DMS153 treated with DMSO at 0.1 percent for 48 hours (cell line): ENCODE results near the gene SCYGR5.
"Not testable (repeated sequence)": the region's sequence is repeated elsewhere in the genome, so short reads cannot be mapped to it uniquely, and the experiment has no call there.

Experiments
- DNase-seq: peaks from one replicate; lab custom pipeline; 2025; ENCODE audit not compliant: unreplicated experiment; lab: John Stamatoyannopoulos, UW

The SCYGR5 gene, protein sequence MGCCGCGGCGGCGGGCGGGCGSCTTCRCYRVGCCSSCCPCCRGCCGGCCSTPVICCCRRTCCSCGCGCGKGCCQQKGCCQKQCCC

DNA sequence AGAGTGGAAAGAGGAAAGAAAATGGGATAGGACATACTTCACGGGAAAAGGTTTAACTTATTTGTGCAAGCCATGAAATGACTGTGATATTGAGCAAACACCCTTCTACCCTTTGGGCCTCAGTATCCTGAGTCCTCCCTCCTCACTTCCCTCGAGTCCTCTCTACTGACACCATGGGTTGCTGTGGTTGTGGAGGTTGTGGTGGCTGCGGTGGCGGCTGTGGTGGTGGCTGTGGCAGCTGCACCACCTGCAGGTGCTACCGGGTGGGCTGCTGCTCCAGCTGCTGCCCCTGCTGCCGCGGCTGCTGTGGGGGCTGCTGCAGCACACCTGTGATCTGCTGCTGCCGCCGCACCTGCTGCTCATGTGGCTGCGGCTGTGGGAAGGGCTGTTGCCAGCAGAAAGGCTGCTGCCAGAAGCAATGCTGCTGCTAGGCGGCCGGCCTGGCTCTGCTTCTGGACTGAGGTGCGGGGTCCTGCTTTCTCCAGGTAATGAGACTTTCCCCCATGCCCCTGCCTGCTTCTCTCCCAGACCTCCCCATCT, at the start of gene SCYGR5:
SCYGR5 (plus strand) TSS at position 174 of the 540 bp plus-strand sequence; CDS start at position 174, 0 bp downstream.
- DNase-seq = not testable (repeated sequence)

DNA sequence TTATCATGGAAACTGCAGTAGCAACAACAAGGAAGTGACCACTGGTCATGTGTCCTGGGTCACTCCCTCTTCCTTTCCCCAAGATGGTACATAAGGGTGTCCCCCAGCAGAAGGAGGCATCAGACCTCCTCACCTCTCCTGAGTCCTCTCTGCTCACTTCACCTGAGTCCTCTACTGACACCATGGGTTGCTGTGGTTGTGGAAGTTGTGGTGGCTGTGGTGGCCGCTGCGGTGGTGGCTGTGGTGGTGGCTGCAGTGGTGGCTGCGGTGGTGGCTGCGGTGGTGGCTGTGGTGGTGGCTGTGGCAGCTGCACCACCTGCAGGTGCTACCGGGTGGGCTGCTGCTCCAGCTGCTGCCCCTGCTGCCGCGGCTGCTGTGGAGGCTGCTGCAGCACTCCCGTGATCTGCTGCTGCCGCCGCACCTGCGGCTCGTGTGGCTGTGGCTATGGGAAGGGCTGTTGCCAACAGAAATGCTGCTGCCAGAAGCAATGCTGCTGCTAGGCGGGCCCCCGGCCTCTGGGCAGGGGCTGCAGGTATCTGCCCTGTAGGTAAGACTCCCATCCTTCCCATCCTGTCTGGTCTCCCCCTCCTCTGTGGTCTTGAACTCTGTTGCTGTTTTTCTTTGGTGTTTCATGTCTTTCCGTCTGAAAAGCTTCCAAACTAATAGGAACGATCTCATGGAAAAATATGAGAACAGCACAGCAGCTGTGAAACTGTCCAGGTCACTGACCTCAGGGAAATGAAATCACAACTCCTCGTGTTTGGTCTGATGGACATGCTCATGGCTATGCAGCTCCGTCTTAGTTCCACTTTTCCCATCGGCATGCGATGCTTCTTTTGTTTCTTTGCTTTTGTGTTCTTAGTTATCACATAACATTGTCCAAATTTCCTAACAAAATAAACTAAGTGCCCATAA, 49.0 kb upstream of the SCYGR5 start, which contains the start of gene SCYGR4:
SCYGR4 (plus strand) TSS at position 183 of the 915 bp plus-strand sequence; CDS start at position 183, 0 bp downstream.
- no peak for DNase-seq

- no peak for DNase-seq
These were observed 43.4 kb upstream of the SCYGR5 start for GRCh38 chr2:227623226-227623625.

- DNase-seq = no peak
These were observed 41.2 kb upstream of the SCYGR5 start for GRCh38 chr2:227625420-227625819.

DNA sequence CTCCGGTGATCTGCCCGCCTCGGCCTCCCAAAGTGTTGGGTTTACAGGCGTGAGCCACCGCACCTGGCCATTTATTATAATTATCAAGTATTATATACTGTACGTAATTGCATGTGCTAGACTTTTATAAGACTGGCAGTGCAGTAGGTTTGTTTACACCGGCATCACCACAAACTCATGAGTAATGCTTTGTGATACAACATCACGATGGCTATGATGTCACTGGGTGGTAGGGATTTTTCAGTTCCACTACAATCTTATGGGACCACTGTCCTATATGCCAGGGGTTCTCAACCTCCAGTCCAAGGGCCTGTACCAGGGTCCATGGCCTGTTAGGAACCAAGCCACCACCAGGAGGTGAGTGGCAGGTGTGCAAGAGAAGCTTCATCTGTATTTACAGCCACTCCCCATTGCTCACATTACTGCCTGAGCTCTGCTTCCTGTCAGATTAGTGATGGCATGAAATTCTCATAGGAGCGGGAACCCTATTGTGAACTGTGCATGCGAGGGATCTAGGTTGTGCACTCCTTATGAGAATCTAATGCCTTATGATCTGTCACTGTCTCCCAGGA, 39.9 kb upstream of the SCYGR5 start:
- no peak for DNase-seq

DNA sequence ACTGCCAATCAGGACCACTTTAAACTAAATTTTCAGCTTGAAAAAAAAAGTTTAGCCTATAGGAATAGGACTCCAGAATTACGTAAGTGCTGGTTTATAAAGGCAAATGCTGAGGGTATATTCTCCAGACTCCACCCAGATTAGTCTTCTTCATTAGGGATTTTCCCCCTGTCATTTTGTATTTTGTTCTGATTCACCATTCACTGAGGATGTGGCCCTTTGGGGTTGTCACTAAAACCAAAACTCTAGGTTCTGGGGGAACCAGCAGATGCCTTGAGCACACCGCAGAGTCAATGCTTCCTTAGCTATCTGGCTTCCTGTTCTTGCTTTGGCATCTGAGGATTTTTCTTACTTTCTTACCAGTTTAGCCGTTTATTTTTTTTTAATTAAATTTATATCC, 38.8 kb upstream of the SCYGR5 start:
- no peak for DNase-seq

GRCh38 chr2:227629435-227629834, 37.2 kb upstream of the SCYGR5 start:
- no peak for DNase-seq

GRCh38 chr2:227630322-227630721, 36.3 kb upstream of the SCYGR5 start:
- DNase-seq = no peak

GRCh38 chr2:227632827-227633226, 33.8 kb upstream of the SCYGR5 start:
- DNase-seq = no peak

- DNase-seq = no peak
These were observed 32.4 kb upstream of the SCYGR5 start for GRCh38 chr2:227634201-227634600.

DNA sequence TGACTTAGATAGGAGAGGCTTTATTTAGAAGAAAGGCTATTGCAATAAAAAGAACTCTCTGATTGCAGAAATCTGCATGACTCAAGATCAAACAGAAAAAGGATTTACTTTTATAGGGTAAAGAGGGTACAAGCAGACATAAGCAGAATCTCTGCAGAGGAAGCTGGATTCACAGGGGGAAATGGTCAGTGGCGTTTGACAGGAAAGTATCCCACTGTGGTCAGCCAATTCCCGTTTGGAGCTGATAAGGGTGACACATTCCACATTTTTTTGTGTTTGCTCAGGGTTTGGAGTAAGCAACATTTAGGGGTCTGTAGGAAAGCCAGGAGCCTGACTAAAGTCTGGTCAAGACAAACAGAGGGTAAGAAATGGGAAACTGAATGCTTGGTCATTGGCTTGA, 23.9 kb upstream of the SCYGR5 start:
- DNase-seq = no peak

- DNase-seq = no peak
These were observed 22.5 kb upstream of the SCYGR5 start for GRCh38 chr2:227643990-227644551.

DNA sequence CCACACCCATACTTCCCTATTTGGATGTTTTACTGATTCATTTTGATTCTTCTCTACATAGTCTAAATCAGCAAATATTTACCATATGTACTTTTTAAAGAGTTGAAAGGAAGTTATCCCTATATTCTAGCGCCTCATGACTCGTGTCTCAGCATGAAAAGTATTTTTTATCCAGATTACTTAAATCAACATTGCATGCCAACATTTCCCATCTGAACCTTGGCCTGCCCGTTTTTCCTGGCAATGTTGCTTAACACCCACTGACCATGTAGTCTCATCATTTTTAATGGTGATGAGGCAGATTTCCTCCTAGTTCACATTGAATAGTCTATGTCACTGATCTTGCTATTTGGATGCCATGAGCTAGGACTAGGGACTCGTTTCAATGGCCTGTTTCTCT, 13.2 kb upstream of the SCYGR5 start:
- DNase-seq = no peak

DNA sequence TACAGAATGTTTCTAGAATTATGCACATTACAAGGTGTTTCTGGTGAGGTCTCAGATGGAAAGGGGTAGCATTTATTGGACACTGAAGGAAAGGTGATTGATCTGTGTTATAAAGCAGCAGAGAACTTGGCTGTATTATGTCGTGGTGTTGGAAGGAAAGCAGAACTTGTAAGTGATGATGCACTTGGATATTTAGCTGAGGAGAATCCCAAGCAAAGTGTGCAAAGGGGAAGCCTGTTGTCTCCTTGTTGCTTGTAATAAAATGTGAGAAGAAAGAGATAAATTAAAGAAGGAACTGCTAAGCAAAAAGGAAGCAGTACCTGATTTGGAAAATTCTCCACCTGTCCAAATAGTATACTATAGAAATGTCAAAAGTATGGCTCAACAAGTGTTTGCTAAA, 12.2 kb upstream of the SCYGR5 start:
- no peak for DNase-seq

DNA sequence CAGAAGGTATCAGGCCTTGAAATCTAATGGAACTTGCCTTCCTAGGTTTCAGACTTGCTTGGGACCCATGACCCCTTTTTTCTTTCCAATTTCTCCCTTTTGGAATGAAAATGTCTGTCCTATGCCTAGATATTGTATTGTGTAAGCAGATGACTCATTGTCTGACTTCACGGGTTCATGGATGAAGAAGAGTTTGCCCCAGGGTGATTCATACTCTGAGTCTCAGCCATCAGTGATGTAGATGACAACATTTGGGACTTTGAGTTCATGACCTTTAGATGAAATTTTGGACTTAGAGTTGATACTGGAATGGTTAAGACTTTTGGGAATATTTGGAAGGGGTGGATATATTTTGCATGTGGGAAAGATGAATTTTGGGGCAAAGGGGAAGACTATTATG, 11.2 kb upstream of the SCYGR5 start:
- DNase-seq = no peak

DNA sequence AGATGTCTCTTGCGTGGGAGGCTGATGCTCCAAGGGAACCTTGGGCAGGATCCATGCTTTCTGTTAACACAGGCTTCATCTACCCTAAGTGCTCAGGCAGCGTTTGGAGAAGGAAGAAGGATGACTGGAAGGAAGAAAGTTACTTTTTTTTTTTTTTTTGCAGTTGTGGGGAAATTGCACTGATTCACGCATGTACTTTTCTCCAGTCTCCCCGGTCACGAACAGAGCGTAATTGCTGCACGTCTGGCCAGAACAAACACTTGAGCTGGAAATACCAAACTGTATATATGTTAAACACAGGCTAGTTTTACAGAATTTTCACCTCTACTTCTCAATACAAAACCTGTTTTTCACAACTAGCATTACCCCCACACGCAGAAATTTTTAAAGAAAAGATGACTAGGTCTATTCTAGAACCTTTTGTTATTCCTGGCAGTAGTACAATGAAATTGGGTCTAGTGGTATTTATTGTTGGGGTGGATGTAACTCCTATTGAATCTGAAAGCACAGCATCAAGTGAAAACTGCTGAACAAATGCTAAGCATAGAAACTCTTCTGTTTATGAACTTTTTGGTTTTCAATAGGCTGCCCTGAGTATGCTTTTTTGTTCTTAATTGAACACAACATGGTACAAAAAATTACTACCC, 9.3 kb upstream of the SCYGR5 start:
- DNase-seq = no peak

- no peak for DNase-seq
These were observed 5.5 kb upstream of the SCYGR5 start for GRCh38 chr2:227661025-227661649.

GRCh38 chr2:227661827-227662226, 4.8 kb upstream of the SCYGR5 start:
- no peak for DNase-seq

GRCh38 chr2:227665189-227665940, 1.2 kb upstream of the SCYGR5 start:
- no peak for DNase-seq
